ENCODE data around the gene MARVELD3. TPM values are rescaled to one million over a fixed set of nuclear protein-coding genes. Genes with fewer than 3 reads are reported as not detected.

MARVELD3 gene
- total RNA-seq, 1 donor from 2014 or later, result not detected

DNA sequence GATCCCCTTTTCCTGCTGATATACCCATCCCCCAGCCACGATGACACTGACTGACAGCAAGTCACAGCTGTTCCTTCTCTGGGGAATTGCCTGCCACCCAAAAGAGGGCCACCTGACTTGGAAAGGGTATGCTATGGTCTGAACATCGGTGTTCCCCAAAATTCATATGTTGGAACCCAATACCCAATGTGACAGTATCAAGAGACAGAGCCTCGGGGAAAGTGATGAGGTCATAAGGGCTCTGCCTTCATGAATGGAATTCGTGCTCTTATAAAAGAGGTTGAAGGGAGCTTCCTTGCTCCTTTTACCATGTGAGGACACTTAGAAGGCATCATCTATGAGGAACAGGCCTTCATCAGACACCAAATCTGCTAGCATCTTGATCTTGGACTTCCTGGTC is 7.6 kb upstream of the MARVELD3 start:
- no peak overlapping the region for H3K4me3 ChIP-seq (ENCODE audit: low read length in 3 of 3)
- no peaks in the 10 kb centered on the region for H3K4me1 ChIP-seq (ENCODE audit: control insufficient read depth in 3 of 3, insufficient read depth in 3 of 3, low read length in 3 of 3)
- peaks cover under 1 to 14% (median 4%) of the 10 kb centered on the region in 3 donors for H3K27me3 ChIP-seq (ENCODE audit: control insufficient read depth in 3 of 3, insufficient read depth in 3 of 3, low read length in 3 of 3)
- H3K36me3 ChIP-seq (ENCODE audit: control insufficient read depth in 3 of 3, insufficient read depth in 3 of 3, low read length in 3 of 3), result no peaks in the 10 kb centered on the region
- H3K9ac ChIP-seq (ENCODE audit: low read depth in 1 of 3, low read length in 3 of 3), result no peak overlapping the region
- no peak overlapping the region for H3K27ac ChIP-seq (ENCODE audit: low read depth, low read length)
- peaks cover 0 to 2% (median 0%) of the 10 kb centered on the region in 3 donors for H3K9me3 ChIP-seq (ENCODE audit: control insufficient read depth in 3 of 3, low read length in 3 of 3)

DNA sequence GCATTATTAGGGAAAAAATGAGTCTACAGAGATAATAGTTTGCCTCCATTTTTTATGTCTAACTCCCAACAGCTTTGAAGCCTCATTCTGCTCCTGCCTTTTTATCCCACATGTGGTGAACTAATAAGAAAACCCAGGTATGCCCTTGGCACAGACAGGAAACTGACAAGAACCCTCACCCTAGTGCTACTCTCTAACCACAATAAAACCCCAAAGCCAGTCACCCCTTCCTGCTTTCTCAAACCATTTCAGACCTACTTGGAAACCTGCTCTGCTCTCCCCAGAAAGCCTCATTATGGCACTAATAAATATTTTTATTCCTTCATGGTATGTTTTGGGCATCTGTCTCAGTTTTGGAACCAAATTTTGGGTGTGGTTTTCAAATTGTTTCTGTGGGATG is 3.9 kb upstream of the MARVELD3 start:
- no peaks in the 10 kb centered on the region for H3K36me3 ChIP-seq (ENCODE audit: control insufficient read depth in 3 of 3, insufficient read depth in 3 of 3, low read length in 3 of 3)
- no peak overlapping the region for H3K4me3 ChIP-seq (ENCODE audit: low read length in 3 of 3)
- H3K9me3 ChIP-seq (ENCODE audit: control insufficient read depth in 3 of 3, low read length in 3 of 3), result peaks cover 0 to 2% (median 0%) of the 10 kb centered on the region in 3 donors
- no peak overlapping the region for H3K9ac ChIP-seq (ENCODE audit: low read depth in 1 of 3, low read length in 3 of 3)
- no peak overlapping the region for H3K27ac ChIP-seq (ENCODE audit: low read depth, low read length)
- peaks cover 19 to 27% (median 21%) of the 10 kb centered on the region in 3 donors for H3K27me3 ChIP-seq (ENCODE audit: control insufficient read depth in 3 of 3, insufficient read depth in 3 of 3, low read length in 3 of 3)
- peaks cover 3 to 6% (median 5%) of the 10 kb centered on the region in 3 donors for H3K4me1 ChIP-seq (ENCODE audit: control insufficient read depth in 3 of 3, insufficient read depth in 3 of 3, low read length in 3 of 3)

- Histone ChIP-seq H3K27me3 (ENCODE audit: control insufficient read depth in 3 of 3, insufficient read depth in 3 of 3, low read length in 3 of 3) (peaks cover 28 to 33% (median 30%) of the 10 kb centered on the region in 3 donors), H3K36me3 (ENCODE audit: control insufficient read depth in 3 of 3, insufficient read depth in 3 of 3, low read length in 3 of 3) (no peaks in the 10 kb centered on the region), H3K4me1 (ENCODE audit: control insufficient read depth in 3 of 3, insufficient read depth in 3 of 3, low read length in 3 of 3) (peaks cover 3 to 6% (median 5%) of the 10 kb centered on the region in 3 donors), H3K27ac (ENCODE audit: low read depth, low read length) (no peak overlapping the region), H3K9ac (ENCODE audit: low read depth in 1 of 3, low read length in 3 of 3) (no peak overlapping the region), H3K4me3 (ENCODE audit: low read length in 3 of 3) (no peak overlapping the region), H3K9me3 (ENCODE audit: control insufficient read depth in 3 of 3, low read length in 3 of 3) (peaks cover 0 to 2% (median 0%) of the 10 kb centered on the region in 3 donors)
These were observed 2.4 kb upstream of the MARVELD3 start for GRCh38 chr16:71623597-71623996.

DNA sequence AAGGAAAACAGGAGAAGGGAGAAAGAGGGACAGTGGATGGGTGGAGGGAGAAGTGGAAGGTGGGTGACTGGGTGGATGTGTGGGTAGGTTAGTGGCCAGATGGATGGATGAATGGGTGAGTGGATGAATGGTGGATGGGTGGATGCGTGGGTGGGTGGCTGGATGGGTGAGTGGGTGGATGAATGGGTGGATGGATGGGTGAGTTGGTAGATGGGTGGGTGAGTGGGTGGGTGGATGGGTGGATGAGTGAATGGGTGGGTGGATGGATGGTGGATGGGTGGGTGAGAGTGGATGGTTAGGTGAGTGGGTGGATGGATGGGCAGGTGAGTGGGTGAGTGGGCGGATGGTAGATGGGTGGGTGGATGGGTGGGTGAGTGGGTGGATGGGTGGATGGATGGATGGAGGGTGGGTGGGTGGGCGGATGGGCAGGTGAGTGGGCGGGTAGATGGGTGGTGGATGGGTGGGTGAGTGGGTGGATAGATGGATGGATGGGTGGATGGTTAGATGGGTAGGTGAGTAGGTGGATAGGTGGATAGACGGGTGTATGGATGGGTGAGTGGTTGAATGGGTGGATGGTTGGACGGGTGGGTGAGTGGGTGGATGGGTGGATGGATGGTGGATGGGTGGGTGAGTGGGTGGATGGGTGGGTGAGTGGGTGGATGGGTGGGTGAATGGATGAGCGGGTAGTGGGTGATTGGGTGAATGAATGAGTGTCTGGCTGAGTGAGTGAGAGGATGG is 702 bp upstream of the MARVELD3 start:
- H3K9ac ChIP-seq (ENCODE audit: low read depth in 1 of 3, low read length in 3 of 3), result no peak overlapping the region
- H3K27ac ChIP-seq (ENCODE audit: low read depth, low read length), result no peak overlapping the region
- peaks cover 33 to 34% (median 33%) of the 10 kb centered on the region in 3 donors for H3K27me3 ChIP-seq (ENCODE audit: control insufficient read depth in 3 of 3, insufficient read depth in 3 of 3, low read length in 3 of 3)

DNA sequence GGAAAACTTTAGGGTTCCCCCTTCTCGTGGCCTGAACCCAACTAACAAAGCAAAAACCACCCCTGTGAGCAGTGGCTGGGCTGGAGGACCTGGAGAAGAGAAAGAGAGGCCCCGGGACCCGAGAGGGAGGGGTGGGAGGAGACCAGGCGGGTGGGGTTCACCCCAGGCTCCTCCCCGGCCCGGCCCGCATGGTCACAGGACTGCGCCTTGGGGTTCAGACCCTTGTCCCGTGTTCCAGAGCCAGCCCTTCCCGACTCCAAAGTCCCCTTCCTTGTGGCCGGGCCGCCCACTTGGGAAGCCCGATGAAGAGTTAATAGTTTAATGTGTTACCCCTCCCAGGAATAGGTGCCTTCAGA is 852 bp downstream of the MARVELD3 start:
- H3K27me3 ChIP-seq (ENCODE audit: control insufficient read depth in 3 of 3, insufficient read depth in 3 of 3, low read length in 3 of 3), result peaks cover 25 to 34% (median 33%) of the 10 kb centered on the region in 3 donors
- no peak overlapping the region for H3K4me3 ChIP-seq (ENCODE audit: low read length in 3 of 3)
- no peak overlapping the region for H3K27ac ChIP-seq (ENCODE audit: low read depth, low read length)
- H3K9ac ChIP-seq (ENCODE audit: low read depth in 1 of 3, low read length in 3 of 3), result no peak overlapping the region
- H3K4me1 ChIP-seq (ENCODE audit: control insufficient read depth in 3 of 3, insufficient read depth in 3 of 3, low read length in 3 of 3), result peaks cover 3 to 6% (median 5%) of the 10 kb centered on the region in 3 donors
- peaks cover 0 to 2% (median 0%) of the 10 kb centered on the region in 3 donors for H3K9me3 ChIP-seq (ENCODE audit: control insufficient read depth in 3 of 3, low read length in 3 of 3)
- no peaks in the 10 kb centered on the region for H3K36me3 ChIP-seq (ENCODE audit: control insufficient read depth in 3 of 3, insufficient read depth in 3 of 3, low read length in 3 of 3)

More for the DNA sequence above, 702 bp upstream of the MARVELD3 start:
- H3K4me3 ChIP-seq (ENCODE audit: low read length in 3 of 3), result no peak overlapping the region
- peaks cover 0 to 2% (median 0%) of the 10 kb centered on the region in 3 donors for H3K9me3 ChIP-seq (ENCODE audit: control insufficient read depth in 3 of 3, low read length in 3 of 3)
- no peaks in the 10 kb centered on the region for H3K36me3 ChIP-seq (ENCODE audit: control insufficient read depth in 3 of 3, insufficient read depth in 3 of 3, low read length in 3 of 3)
- H3K4me1 ChIP-seq (ENCODE audit: control insufficient read depth in 3 of 3, insufficient read depth in 3 of 3, low read length in 3 of 3), result peaks cover 3 to 6% (median 5%) of the 10 kb centered on the region in 3 donors

GRCh38 chr16:71627731-71628181 is 1.8 kb downstream of the MARVELD3 start:
- peaks cover 3 to 6% (median 5%) of the 10 kb centered on the region in 3 donors for H3K4me1 ChIP-seq (ENCODE audit: control insufficient read depth in 3 of 3, insufficient read depth in 3 of 3, low read length in 3 of 3)
- no peak overlapping the region for H3K27ac ChIP-seq (ENCODE audit: low read depth, low read length)
- peaks cover 25 to 34% (median 33%) of the 10 kb centered on the region in 3 donors for H3K27me3 ChIP-seq (ENCODE audit: control insufficient read depth in 3 of 3, insufficient read depth in 3 of 3, low read length in 3 of 3)
- H3K9me3 ChIP-seq (ENCODE audit: control insufficient read depth in 3 of 3, low read length in 3 of 3), result no peaks in the 10 kb centered on the region
- no peak overlapping the region for H3K9ac ChIP-seq (ENCODE audit: low read depth in 1 of 3, low read length in 3 of 3)
- no peaks in the 10 kb centered on the region for H3K36me3 ChIP-seq (ENCODE audit: control insufficient read depth in 3 of 3, insufficient read depth in 3 of 3, low read length in 3 of 3)
- no peak overlapping the region for H3K4me3 ChIP-seq (ENCODE audit: low read length in 3 of 3)

- Histone ChIP-seq H3K4me1 (ENCODE audit: control insufficient read depth in 3 of 3, insufficient read depth in 3 of 3, low read length in 3 of 3) (peaks cover 3 to 6% (median 5%) of the 10 kb centered on the region in 3 donors), H3K27ac (ENCODE audit: low read depth, low read length) (no peak overlapping the region), H3K9ac (ENCODE audit: low read depth in 1 of 3, low read length in 3 of 3) (no peak overlapping the region), H3K36me3 (ENCODE audit: control insufficient read depth in 3 of 3, insufficient read depth in 3 of 3, low read length in 3 of 3) (no peaks in the 10 kb centered on the region), H3K9me3 (ENCODE audit: control insufficient read depth in 3 of 3, low read length in 3 of 3) (no peaks in the 10 kb centered on the region), H3K27me3 (ENCODE audit: control insufficient read depth in 3 of 3, insufficient read depth in 3 of 3, low read length in 3 of 3) (peaks cover 25 to 33% (median 32%) of the 10 kb centered on the region in 3 donors), H3K4me3 (ENCODE audit: low read length in 3 of 3) (no peak overlapping the region)
These were observed 2.8 kb downstream of the MARVELD3 start for GRCh38 chr16:71628810-71629209.

DNA sequence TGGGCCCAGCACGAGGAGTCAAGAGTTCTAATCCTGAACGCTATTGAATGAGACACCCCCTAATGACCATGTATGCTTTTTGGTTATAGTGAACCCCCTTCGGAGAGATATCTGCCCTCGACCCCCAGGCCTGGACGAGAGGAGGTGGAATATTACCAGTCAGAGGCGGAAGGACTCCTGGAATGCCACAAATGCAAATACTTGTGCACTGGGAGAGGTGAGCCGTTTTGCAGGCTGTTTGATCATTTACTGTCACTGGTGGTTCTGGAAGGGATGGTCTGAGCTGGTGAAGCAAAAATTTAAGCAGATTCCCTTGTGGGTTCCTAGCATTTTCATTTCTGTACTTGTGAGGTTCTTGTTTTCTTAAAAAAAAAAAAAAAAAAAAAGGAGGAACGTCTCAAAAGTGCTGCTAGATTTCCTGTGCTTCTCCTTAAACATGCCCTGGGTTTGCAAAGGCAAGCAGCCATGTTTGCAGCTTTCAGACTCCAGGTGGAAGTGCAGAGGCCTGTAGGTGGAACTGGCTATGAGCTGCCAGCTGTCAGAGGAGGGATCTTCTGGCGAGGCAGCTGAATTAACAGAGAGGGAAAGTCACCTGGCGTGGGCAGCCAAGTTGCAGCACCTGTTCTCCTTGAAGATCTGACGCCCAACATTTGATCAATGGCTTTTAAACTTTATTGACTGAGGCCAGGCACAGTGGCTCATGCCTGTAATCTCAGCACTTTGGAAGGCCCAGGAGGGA is 3.5 kb downstream of the MARVELD3 start:
- Histone ChIP-seq H3K9me3 (ENCODE audit: control insufficient read depth in 3 of 3, low read length in 3 of 3) (no peaks in the 10 kb centered on the region), H3K9ac (ENCODE audit: low read depth in 1 of 3, low read length in 3 of 3) (no peak overlapping the region), H3K4me1 (ENCODE audit: control insufficient read depth in 3 of 3, insufficient read depth in 3 of 3, low read length in 3 of 3) (peaks cover 3 to 6% (median 5%) of the 10 kb centered on the region in 3 donors), H3K4me3 (ENCODE audit: low read length in 3 of 3) (no peak overlapping the region), H3K36me3 (ENCODE audit: control insufficient read depth in 3 of 3, insufficient read depth in 3 of 3, low read length in 3 of 3) (no peaks in the 10 kb centered on the region), H3K27ac (ENCODE audit: low read depth, low read length) (no peak overlapping the region), H3K27me3 (ENCODE audit: control insufficient read depth in 3 of 3, insufficient read depth in 3 of 3, low read length in 3 of 3) (peaks cover 22 to 32% (median 30%) of the 10 kb centered on the region in 3 donors)

DNA sequence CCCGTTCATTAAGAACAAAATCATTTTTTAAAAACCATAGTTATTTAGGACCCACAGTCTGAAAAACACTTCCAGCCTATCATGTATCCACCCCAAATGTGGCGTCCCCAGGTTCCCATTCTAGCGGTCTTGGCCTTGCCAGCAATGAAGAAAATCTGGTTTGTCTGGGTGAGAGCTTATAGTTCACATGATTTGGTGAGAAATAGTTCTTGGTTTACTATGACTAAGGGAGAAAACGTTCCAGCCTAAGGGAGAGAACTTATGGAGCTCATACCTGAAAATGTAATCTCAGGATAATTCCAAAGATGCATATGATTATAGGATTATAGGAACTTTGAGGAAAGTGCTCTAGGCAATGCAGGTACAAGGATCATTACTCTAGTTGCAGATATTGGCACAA is 4.8 kb downstream of the MARVELD3 start:
- Histone ChIP-seq H3K27me3 (ENCODE audit: control insufficient read depth in 3 of 3, insufficient read depth in 3 of 3, low read length in 3 of 3) (peaks cover 15 to 27% (median 23%) of the 10 kb centered on the region in 3 donors), H3K36me3 (ENCODE audit: control insufficient read depth in 3 of 3, insufficient read depth in 3 of 3, low read length in 3 of 3) (no peaks in the 10 kb centered on the region), H3K9me3 (ENCODE audit: control insufficient read depth in 3 of 3, low read length in 3 of 3) (no peaks in the 10 kb centered on the region), H3K9ac (ENCODE audit: low read depth in 1 of 3, low read length in 3 of 3) (no peak overlapping the region), H3K4me3 (ENCODE audit: low read length in 3 of 3) (no peak overlapping the region), H3K27ac (ENCODE audit: low read depth, low read length) (no peak overlapping the region), H3K4me1 (ENCODE audit: control insufficient read depth in 3 of 3, insufficient read depth in 3 of 3, low read length in 3 of 3) (peaks cover 3 to 6% (median 5%) of the 10 kb centered on the region in 3 donors)

GRCh38 chr16:71631776-71632175 is 5.8 kb downstream of the MARVELD3 start:
- Histone ChIP-seq H3K27me3 (ENCODE audit: control insufficient read depth in 3 of 3, insufficient read depth in 3 of 3, low read length in 3 of 3) (peaks cover 9 to 18% (median 15%) of the 10 kb centered on the region in 3 donors), H3K9me3 (ENCODE audit: control insufficient read depth in 3 of 3, low read length in 3 of 3) (no peaks in the 10 kb centered on the region), H3K9ac (ENCODE audit: low read depth in 1 of 3, low read length in 3 of 3) (no peak overlapping the region), H3K4me3 (ENCODE audit: low read length in 3 of 3) (no peak overlapping the region), H3K36me3 (ENCODE audit: control insufficient read depth in 3 of 3, insufficient read depth in 3 of 3, low read length in 3 of 3) (no peaks in the 10 kb centered on the region), H3K4me1 (ENCODE audit: control insufficient read depth in 3 of 3, insufficient read depth in 3 of 3, low read length in 3 of 3) (peaks cover 0 to under 1% (median under 1%) of the 10 kb centered on the region in 3 donors), H3K27ac (ENCODE audit: low read depth, low read length) (no peak overlapping the region)

Data from skeletal muscle tissue (tissue), 4 donors.